Muscle layer of duodenum (tissue), 2 donors: ENCODE measurements around the gene RBM19.

Source experiments
- H3K27ac ChIP-seq: one replicate; pipeline ENCODE4 v1.7.0; 2013; ENCODE audit warnings: mild to moderate bottlenecking, low read length
- H3K27me3 ChIP-seq: one replicate; pipeline ENCODE4 v1.7.0; 2013; ENCODE audit warnings: low read depth, mild to moderate bottlenecking, control low read depth, low read length
- H3K36me3 ChIP-seq, 2 donors: one replicate each; pipeline ENCODE4 v1.7.0; 2013; ENCODE audit warnings: low read length in 2 of 2, control low read depth in 1 of 2, mild to moderate bottlenecking in 1 of 2; ENCODE audit not compliant: insufficient read depth in 2 of 2, control insufficient read depth in 1 of 2
- H3K4me1 ChIP-seq, 2 donors: one replicate each; pipeline ENCODE4 v1.7.0; 2013; ENCODE audit warnings: low read length in 2 of 2, mild to moderate bottlenecking in 2 of 2, control low read depth in 1 of 2, moderate library complexity in 1 of 2; ENCODE audit not compliant: insufficient read depth in 2 of 2, control insufficient read depth in 1 of 2
- H3K4me3 ChIP-seq, 2 donors: one replicate each; pipeline ENCODE4 v1.7.0; 2013; ENCODE audit warnings: low read length in 2 of 2, low read depth in 1 of 2, mild to moderate bottlenecking in 1 of 2
- H3K9me3 ChIP-seq, 2 donors: one replicate each; pipeline ENCODE4 v1.7.0; 2013; ENCODE audit warnings: low read length in 2 of 2, control low read depth in 1 of 2, mild to moderate bottlenecking in 1 of 2; ENCODE audit not compliant: control insufficient read depth in 1 of 2
- donor health status: healthy.

Gene RBM19

GRCh38 chr12:113897406-113897805 is 68.7 kb downstream of the RBM19 start:
- peaks cover 4% of the 10 kb centered on the region in 2 donors for H3K36me3 ChIP-seq
- no peaks in the 10 kb centered on the region for H3K4me1 ChIP-seq
- no peaks in the 10 kb centered on the region for H3K9me3 ChIP-seq
- H3K27ac ChIP-seq: no peak overlapping the region
- no peak overlapping the region for H3K4me3 ChIP-seq
- H3K27me3 ChIP-seq: no peaks in the 10 kb centered on the region

GRCh38 chr12:113896841-113897240 is 69.3 kb downstream of the RBM19 start:
- Histone ChIP-seq H3K36me3 (peaks cover 4% of the 10 kb centered on the region in 2 donors), H3K27me3 (no peaks in the 10 kb centered on the region), H3K27ac (no peak overlapping the region), H3K4me3 (no peak overlapping the region), H3K4me1 (no peaks in the 10 kb centered on the region), H3K9me3 (no peaks in the 10 kb centered on the region)

- H3K27me3 ChIP-seq: no peaks in the 10 kb centered on the region
- no peaks in the 10 kb centered on the region for H3K4me1 ChIP-seq
- no peak overlapping the region for H3K4me3 ChIP-seq
- H3K36me3 ChIP-seq: peaks cover 4% of the 10 kb centered on the region in 2 donors
- H3K27ac ChIP-seq: no peak overlapping the region
- no peaks in the 10 kb centered on the region for H3K9me3 ChIP-seq
Measured at GRCh38 chr12:113896194-113896593, 69.9 kb downstream of the RBM19 start.

- peaks cover 4% of the 10 kb centered on the region in 2 donors for H3K36me3 ChIP-seq
- H3K4me1 ChIP-seq: no peaks in the 10 kb centered on the region
- no peaks in the 10 kb centered on the region for H3K9me3 ChIP-seq
- no peaks in the 10 kb centered on the region for H3K27me3 ChIP-seq
- no peak overlapping the region for H3K27ac ChIP-seq
- H3K4me3 ChIP-seq: no peak overlapping the region
Measured at GRCh38 chr12:113895176-113895575, 70.9 kb downstream of the RBM19 start.

- H3K27ac ChIP-seq: no peak overlapping the region
Measured at GRCh38 chr12:113894697-113895096, 71.4 kb downstream of the RBM19 start.

GRCh38 chr12:113893221-113893620 is 72.9 kb downstream of the RBM19 start:
- Histone ChIP-seq H3K27me3 (no peaks in the 10 kb centered on the region), H3K36me3 (peaks cover 4% of the 10 kb centered on the region in 2 donors), H3K4me3 (no peak overlapping the region), H3K27ac (no peak overlapping the region), H3K4me1 (no peaks in the 10 kb centered on the region), H3K9me3 (no peaks in the 10 kb centered on the region)

More at GRCh38 chr12:113894697-113895096, 71.4 kb downstream of the RBM19 start:
- Histone ChIP-seq H3K4me1 (no peaks in the 10 kb centered on the region), H3K4me3 (no peak overlapping the region), H3K27me3 (no peaks in the 10 kb centered on the region), H3K36me3 (peaks cover 4% of the 10 kb centered on the region in 2 donors), H3K9me3 (no peaks in the 10 kb centered on the region)

- peaks cover 4% of the 10 kb centered on the region in 2 donors for H3K36me3 ChIP-seq
- no peaks in the 10 kb centered on the region for H3K4me1 ChIP-seq
- H3K9me3 ChIP-seq: no peaks in the 10 kb centered on the region
- H3K4me3 ChIP-seq: no peak overlapping the region
- no peaks in the 10 kb centered on the region for H3K27me3 ChIP-seq
- no peak overlapping the region for H3K27ac ChIP-seq
Measured at GRCh38 chr12:113892556-113892955, 73.6 kb downstream of the RBM19 start.

- no peak overlapping the region for H3K27ac ChIP-seq
- H3K4me3 ChIP-seq: no peak overlapping the region
- H3K9me3 ChIP-seq: no peaks in the 10 kb centered on the region
- H3K27me3 ChIP-seq: no peaks in the 10 kb centered on the region
- no peaks in the 10 kb centered on the region for H3K4me1 ChIP-seq
- H3K36me3 ChIP-seq: peaks cover 4% of the 10 kb centered on the region in 2 donors
Measured at GRCh38 chr12:113891739-113892520, 74.2 kb downstream of the RBM19 start.

- Histone ChIP-seq H3K27me3 (no peaks in the 10 kb centered on the region), H3K36me3 (peaks cover 4 to 10% of the 10 kb centered on the region in 2 donors), H3K4me3 (no peak overlapping the region), H3K27ac (no peak overlapping the region), H3K9me3 (no peaks in the 10 kb centered on the region), H3K4me1 (no peaks in the 10 kb centered on the region)
Measured at GRCh38 chr12:113891167-113891692, 74.9 kb downstream of the RBM19 start.

- no peaks in the 10 kb centered on the region for H3K27me3 ChIP-seq
- peaks cover 4 to 12% of the 10 kb centered on the region in 2 donors for H3K36me3 ChIP-seq
- no peaks in the 10 kb centered on the region for H3K4me1 ChIP-seq
- H3K4me3 ChIP-seq: no peak overlapping the region
- H3K9me3 ChIP-seq: no peaks in the 10 kb centered on the region
- no peak overlapping the region for H3K27ac ChIP-seq
Measured at GRCh38 chr12:113889891-113890581, 76.1 kb downstream of the RBM19 start.

GRCh38 chr12:113889076-113889475 is 77.0 kb downstream of the RBM19 start:
- H3K36me3 ChIP-seq: peaks cover 0 to 17% of the 10 kb centered on the region in 2 donors
- no peaks in the 10 kb centered on the region for H3K27me3 ChIP-seq
- no peak overlapping the region for H3K27ac ChIP-seq
- H3K9me3 ChIP-seq: peaks cover 0 to 3% of the 10 kb centered on the region in 2 donors
- no peaks in the 10 kb centered on the region for H3K4me1 ChIP-seq
- H3K4me3 ChIP-seq: no peak overlapping the region
